Epidermal melanocyte (primary cell): ENCODE data around the gene PRPF6.

Experiments
- DNase-seq: peaks from one replicate; pipeline ENCODE4 v3.0.0; 2011; ENCODE audit warnings: low spot score; ENCODE audit not compliant: insufficient read length

The PRPF6 gene

DNA sequence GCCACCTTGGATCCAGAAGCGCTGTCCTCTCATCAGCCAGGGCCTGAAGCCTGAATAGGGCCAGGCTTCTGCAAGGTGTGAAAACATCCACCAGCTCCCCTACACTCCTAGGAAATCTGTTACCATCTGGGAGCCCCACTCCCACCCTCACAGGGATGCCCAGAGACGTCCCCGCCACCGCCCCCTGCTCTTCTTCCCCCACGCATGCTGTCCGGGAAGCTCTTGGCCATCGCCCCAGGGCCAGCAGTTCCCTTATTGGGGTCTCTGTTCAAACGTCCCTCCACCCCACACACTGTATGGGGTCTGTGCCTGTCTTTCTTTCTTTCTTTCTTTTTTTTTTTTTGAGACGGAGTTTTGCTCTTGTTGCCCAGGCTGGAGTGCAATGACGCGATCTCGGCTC lies 94.6 kb downstream of the PRPF6 start:
- DNase-seq, result no peak

DNA sequence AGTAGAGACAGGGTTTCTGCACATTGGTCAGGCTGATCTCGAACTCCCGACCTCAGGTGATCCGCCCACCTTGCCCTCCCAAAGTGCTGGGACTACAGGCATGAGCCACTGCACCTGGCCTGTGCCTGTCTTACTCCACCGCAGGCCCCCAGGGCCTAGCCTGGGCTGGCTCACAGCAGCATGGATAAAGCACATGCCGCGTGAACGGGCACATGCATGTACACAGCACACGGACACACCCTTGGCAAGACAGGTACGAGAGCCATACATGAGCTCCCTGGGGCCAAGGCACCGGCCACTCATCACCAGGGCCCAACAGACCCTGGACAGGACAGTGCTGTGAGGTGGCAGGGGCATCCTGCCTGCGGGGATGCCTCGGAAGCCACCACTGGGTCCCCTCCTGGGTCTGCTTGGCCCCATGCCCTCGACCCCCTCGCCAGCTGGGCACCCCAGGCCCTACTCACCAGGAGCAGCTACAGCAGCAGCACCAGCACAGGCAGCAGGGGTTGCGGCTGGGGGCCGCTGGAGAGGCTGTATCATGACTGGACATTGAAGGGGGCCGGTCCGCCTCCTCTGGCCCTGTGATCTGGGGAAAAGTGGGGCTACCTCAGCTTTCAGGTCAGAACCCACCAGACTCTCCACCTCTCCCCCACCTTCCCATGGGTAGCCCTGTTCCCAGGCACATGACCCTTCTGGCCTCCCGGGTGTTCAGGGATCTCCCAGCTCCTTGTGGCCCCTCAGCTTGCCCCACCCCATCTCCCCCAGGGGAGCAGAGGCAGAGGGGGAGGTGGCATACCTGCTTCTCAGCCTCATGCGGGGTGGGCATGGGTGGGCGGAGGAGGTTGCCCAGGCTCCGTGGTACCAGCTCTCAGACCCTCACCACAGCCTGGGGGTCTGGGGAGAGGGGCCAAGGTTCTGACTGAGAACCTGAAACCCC lies 95.4 kb downstream of the PRPF6 start:
- DNase-seq, result no peak

DNA sequence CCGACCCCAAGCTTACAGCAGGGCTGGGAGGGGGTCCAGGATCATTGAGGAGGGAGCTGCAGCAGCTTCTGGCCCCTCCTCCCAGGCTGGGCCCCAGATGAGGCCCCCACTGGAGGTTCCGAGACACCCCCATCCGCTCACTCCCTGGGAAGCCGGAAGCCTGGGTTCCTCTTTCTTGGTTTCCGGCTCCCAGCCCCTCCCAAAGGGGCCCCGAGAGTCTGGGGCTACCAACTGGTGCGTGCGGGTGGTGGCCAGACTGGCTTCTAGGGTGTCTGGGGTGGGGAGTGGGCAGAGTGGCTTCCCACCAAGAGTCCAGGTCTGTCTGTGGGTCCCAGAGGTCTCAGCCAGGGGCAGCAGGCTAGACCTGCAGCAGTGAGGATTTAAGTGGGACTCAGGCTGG lies 96.2 kb downstream of the PRPF6 start:
- DNase-seq, result no peak

DNA sequence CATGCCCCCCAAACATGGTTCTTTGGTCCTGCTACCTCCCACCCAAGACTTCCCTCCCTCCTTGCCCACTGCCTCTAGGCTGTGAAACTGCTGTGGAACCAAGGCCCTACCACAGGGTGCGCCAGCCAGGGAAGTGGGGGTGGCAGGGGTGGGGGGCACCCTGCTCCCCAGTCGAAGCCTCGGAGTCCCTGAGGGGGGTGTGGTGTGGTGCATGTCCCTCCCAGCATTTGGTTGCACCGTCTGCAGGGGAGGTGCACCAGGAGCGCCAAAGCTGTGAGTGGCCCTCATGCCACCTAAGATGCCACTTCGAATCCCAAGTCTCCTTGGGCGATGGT lies 96.6 kb downstream of the PRPF6 start:
- no peak for DNase-seq

DNA sequence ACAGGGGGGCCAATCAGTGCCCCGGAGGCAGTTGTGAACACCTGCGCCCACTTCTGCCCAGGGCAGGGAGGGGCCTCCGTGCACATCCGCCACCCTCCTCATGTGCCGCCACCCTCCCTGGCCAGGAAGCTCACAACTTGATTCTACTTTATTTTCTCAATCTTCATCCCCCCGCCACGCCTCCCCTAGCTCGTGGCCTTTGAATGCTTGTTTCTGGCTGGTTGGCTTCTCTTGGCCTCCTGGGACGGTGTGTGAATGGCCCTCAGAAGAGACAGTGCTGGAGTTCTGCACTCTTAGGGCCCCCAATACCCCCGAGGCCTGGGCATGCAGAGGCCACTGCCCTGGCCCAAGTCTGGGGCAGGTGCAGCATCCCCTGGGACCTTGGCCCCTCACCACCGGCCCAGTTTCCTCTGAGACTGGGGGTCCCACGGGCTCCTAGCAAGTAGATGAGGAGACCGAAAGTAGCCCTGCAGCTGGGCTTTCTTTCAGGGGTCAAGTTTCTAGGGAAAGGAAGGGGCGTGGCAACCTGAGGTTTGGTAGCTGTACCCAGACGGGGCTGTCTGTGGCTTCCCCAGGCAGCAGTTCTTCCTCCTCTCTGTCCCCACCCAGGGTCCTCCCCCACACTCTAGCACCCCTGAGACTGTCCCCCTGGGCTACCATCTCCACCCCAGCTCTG lies 97.1 kb downstream of the PRPF6 start:
- DNase-seq, result no peak

DNA sequence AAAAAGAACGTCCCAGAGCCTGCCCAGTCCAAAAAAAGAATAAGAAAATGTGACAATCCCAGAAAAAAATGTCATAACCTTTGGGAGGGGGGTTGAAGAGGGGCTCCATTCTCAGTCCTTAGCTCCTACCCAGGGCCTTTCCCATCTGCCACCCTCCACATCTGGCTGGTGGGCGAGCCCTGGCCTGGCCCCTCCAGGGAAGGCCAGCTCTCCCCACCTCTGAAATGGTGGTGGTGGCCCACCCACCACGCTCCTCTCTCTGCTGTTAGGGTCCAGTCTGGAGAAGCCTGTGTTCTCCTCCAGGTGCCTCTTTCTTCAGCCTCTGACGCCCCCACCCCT lies 98.0 kb downstream of the PRPF6 start:
- DNase-seq, result no peak

DNA sequence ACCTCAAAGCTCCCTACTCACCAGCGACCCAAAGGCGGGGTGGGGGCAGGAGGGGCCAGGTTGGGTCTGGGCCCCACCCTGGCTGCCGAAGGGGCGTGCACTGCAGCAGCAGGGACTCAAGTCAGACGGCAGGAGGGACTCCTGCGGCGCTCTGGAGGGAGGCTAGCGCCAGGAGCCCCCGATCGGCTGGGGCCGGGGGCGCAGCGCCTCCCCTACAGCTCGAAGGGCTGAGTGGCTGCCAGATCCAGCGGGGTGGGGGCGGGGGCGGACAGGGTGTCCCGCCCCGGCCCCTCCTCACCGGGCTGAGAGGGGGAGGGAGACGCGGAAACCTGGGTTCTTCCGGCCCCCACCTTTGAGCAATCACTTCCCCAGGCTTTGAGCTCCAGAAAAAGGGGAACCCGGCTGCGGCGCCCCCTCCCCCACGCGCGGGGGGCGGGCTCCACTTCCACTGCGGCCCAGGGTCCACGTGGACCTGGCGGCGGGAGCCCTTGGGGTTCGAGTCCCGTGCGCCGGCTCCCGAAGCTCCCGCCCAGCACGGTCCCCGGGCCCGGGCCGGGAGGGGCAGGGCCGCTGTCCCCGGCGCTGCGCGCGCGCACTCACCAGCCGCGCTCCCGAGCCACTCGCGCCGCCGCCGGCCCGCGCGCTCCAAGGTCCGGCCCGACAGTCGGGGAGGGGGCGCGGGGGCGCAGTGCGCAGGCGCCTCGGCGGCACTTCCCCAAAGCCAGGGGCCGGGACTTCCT lies 98.5 kb downstream of the PRPF6 start, which contains the start of gene RGS19:
TSS of gene RGS19 (minus strand) at position 246 of the 740 bp plus-strand sequence. CDS start 2,632 bp downstream, outside the sequence.
- peak; percentile 69 for DNase-seq

DNA sequence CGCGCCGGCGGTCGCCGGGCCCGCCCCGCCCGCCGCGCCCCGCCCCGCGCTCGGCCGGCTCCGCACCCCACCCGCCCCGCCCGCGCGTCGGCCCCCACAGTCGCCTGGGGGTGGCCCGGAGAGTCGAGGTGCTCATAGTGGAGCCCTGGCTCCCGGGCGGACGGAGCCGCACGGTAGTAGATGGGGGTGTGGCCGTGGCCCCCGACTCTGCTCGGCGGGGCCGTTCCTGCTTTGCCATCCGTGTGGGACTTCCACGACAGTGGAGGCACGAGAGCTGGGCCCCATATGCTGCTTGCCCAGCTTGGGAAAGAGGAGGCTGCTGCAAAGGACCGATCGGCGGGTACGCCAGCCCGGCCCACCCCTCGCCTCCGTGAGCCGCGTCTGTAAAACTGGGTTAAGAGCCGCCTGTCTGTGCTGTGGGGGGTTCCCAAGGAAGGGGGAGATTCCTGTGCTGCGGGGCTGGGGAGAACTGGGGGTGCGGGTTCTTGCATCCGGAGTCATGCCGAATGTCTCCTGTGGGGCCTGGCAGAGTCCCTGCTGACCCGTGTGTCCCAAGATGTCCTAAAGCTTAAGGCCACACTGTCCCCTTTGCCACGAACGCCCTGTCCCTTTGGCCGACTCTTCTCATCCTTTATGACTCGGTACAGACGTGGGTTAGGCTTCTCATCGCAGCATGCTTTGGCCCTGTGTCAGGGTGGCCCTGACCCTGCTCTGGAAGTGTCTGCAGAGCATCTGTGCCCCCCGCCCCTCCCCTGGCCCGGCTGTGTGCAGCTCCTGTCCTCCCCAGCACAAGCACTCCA lies 99.3 kb downstream of the PRPF6 start, which contains the start of gene OPRL1:
TSS of gene OPRL1 (plus strand) at position 70 of the 800 bp plus-strand sequence. CDS start 12,639 bp downstream, outside the sequence.
- DNase-seq, result no peak

DNA sequence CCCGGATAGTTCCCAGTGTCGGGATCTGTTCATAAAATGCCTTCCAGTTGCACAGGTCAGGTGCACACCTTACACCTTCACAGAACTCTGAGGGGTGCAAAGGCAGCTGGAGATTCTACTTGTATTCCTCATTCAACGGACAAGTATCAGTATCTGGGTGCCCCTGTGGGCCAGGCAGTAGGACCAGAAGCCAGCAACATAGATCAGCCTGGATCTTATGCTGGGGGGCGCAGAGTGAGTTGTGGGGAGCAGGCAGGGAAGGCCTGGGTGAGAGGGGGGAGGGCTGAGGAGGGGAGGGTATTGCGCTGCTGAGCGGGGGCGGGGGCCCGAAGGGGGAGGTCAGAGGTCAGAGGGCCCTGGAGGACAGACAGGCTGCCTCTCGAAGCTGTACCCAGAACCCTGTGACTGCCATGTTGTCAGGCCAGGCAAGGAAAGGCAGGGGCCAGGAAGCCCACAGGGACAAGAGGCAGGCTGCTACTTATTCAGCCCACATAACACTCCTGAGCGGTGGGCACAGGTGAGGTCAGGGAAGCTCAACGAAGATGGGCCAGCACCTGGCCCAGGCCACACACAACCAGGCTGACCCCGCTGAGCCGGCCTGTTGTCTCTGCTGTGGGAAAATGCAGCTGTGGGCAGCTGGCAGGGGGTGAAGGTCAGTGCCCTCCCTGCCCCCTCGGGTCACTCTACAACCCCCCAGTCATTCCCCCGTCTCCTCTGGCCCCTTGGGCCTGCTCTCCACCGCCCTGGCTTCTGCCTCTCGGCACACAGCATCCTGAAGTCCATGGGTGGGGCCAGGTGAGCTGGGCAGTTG lies 100.1 kb downstream of the PRPF6 start:
- DNase-seq, result no peak

DNA sequence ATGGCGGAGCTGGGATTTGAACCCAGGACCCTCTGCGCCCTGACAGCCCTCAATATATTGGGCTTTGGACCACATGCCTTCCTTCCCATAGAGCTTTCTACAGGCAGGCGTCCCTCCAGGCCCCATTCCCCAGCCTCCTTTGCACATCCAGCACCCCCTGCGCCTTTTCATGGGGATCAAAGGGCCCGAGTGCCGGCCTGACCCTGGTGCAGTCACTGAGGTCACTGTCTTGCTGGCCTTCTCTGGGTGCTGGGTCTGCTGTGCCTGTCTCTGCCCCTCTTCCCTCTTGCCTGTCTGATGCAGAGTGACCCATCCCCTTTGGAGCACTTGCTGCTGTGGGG lies 100.7 kb downstream of the PRPF6 start:
- no peak for DNase-seq

DNA sequence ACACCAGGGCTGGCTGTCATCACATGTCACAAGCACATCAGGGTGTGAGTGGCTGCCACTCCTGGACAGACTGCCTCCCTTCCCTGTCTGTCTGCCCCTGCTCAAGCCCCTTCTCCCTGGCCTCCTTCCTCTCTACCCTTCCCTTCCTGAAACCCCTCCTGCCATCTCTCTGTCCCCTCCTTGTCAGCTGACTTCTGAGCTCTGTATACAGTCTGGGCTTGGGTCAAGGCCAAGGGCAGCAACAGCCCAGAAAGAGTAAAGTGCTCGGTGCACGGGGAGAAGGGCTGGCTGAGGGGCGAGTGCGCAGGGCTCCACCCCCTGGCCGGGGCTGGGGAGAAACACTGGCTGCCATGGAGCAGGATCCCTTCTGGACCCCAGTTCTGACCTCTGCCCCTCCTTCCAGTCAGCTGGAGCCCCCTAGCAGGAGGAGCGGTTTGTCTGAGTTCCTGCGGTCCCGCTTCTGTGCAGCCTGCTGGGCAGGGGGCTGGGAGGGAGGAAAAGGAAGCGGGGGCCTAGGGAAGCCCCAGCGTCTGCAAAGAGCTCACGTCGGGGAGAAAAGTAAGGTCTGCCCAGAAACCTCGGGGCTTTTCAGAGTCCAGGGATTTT lies 101.3 kb downstream of the PRPF6 start:
- DNase-seq, result no peak
